ENCODE data around the gene CUL3. TPM values are rescaled to one million over a fixed set of nuclear protein-coding genes. Genes with fewer than 3 reads are reported as not detected.
A peak's percentile ranks its signal among the peaks of the same experiment; 100 is the strongest.

CUL3 gene
- total and polyA plus RNA-seq, 2 of the 13 experiments (the other 11 are each of a cell fraction or from before 2014, with no cell fraction given), result 33.2 to 62.3 TPM

DNA sequence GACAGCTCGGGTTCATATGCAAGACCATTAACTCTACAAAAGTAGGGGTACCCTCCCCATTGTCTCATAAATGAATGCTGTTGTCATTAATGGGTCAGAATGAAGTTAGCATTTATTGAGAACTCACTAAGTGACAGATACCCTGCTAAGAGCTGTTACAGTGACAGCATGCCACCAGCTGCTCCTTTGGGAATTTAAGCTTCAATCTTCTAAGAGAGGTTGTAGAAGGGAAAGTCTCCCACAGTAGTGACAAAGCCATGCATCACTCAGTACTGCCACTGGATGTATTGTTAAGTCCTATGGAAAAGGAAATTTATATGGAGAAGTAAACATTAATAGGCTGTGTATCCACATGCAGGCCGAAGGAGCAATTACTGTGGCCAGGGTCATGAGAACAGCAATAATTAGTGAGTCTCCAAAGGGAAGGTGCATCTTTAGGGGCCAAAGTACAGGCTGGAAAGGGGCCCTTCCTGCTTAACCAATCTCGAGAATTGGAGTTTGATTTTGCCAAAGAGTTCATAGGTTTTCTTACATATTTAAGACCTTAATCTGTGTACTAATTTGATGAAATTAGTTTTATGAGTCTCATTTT, 118.8 kb downstream of the CUL3 start:
- H3K4me1 ChIP-seq (ENCODE audit: insufficient read depth, low read length), result no peaks in the 10 kb centered on the region
- in situ Hi-C loops (cut with HindIII; ENCODE audit: extremely low pct_ligation_motif_present, low pct_unique_long_range_greater_than_20kb) (no loop called here), intact Hi-C loops (cut with micrococcal nuclease; ENCODE audit: unreplicated experiment) (loop anchor here (1.0 kb wide), 1 partner anchor 12 kb away; no protein-coding TSS in a partner anchor)
- ChIA-PET CTCF (ENCODE audit: low intra/inter-chr PET ratio, low total read pairs) (no interaction called here), POLR2A (interaction anchor here (1.0 kb wide), 1 partner anchor 19 kb away, joined by 5 read pairs; no protein-coding TSS in a partner anchor)
- FAIRE-seq (no peak), DNase-seq (ENCODE audit: low spot score) (no peak), ATAC-seq (peak; percentile 62)
- no peak overlapping the region for H3K4me3 ChIP-seq (replicated peaks in 1 of 3; ENCODE audit: insufficient read depth in 1 of 3, low read depth in 2 of 3, low read length in 3 of 3)
- 4% methylated on average over 3 of the region's 3 CpGs for WGBS (ENCODE audit: low lambda C conversion rate)
- H3K27me3 ChIP-seq (ENCODE audit: control insufficient read depth in 1 of 2, insufficient read depth in 2 of 2, low read length in 2 of 2), result no peaks in the 10 kb centered on the region
- no peaks in the 10 kb centered on the region for H4K20me1 ChIP-seq (ENCODE audit: insufficient read depth, low read length)
- TF ChIP-seq ZNF598 (CRISPR knock-in tag; IDR thresholded peaks at IDR 0.05; ENCODE audit: borderline replicate concordance) (no peak), ZNF274 (CRISPR knock-in tag; IDR thresholded peaks at IDR 0.05) (no peak), HIVEP1 (CRISPR knock-in tag; IDR thresholded peaks at IDR 0.05) (no peak), ZNF451 (CRISPR knock-in tag; IDR thresholded peaks at IDR 0.05) (no peak), ZNF224 (CRISPR knock-in tag; IDR thresholded peaks at IDR 0.05) (no peak), HES4 (CRISPR knock-in tag; IDR thresholded peaks at IDR 0.05; ENCODE audit: borderline replicate concordance) (no peak)
- TF ChIP-seq, protein P1, sequence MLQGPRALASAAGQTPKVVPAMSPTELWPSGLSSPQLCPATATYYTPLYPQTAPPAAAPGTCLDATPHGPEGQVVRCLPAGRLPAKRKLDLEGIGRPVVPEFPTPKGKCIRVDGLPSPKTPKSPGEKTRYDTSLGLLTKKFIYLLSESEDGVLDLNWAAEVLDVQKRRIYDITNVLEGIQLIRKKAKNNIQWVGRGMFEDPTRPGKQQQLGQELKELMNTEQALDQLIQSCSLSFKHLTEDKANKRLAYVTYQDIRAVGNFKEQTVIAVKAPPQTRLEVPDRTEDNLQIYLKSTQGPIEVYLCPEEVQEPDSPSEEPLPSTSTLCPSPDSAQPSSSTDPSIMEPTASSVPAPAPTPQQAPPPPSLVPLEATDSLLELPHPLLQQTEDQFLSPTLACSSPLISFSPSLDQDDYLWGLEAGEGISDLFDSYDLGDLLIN (CRISPR knock-in tag; IDR thresholded peaks at IDR 0.05; ENCODE audit: borderline replicate concordance), result no peak
- TF ChIP-seq, protein P2, sequence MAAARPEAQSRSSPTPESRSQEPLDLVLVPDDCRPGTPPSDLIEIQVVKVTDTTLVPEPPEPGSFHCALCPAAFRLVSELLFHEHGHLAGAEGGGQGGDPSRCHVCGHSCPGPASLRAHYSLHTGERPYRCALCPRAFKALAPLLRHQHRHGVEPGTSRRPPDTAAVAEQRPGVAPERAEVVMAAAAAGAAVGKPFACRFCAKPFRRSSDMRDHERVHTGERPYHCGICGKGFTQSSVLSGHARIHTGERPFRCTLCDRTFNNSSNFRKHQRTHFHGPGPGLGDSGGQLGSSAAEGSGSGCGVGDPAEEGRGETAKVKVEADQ (CRISPR knock-in tag; IDR thresholded peaks at IDR 0.05; ENCODE audit: borderline replicate concordance), result no peak
- H3K27ac ChIP-seq (ENCODE audit: extremely low read length, insufficient read depth, low read length), result no peak overlapping the region
- H3K4me2 ChIP-seq (ENCODE audit: low read depth, low read length), result no peak overlapping the region
- H3K9ac ChIP-seq (ENCODE audit: insufficient read depth, low read depth, low read length), result no peak overlapping the region
- H3K36me3 ChIP-seq (replicated peaks in 1 of 2; ENCODE audit: control insufficient read depth in 1 of 2, insufficient read depth in 2 of 2, low read length in 2 of 2), result no peaks in the 10 kb centered on the region
- H2AFZ ChIP-seq (ENCODE audit: low read length), result no peak overlapping the region
- no peaks in the 10 kb centered on the region for H3K79me2 ChIP-seq (ENCODE audit: insufficient read depth, low read length)
- no peaks in the 10 kb centered on the region for H3K9me3 ChIP-seq (ENCODE audit: low read length)
- no TSS peak for BruUV-seq (replicated peaks)
